Stimulated activated CD4-positive, alpha-beta T cell treated with anti-CD3 and anti-CD28 coated beads, Interleukin-15, amount 100 ng/mL, for 1 hour (primary cell): ENCODE results near the gene GOLGA6L7.
"Not testable (repeated sequence)": the region's sequence is repeated elsewhere in the genome, so short reads cannot be mapped to it uniquely, and the experiment has no call there.

Experiments
- DNase-seq, 2 donors: peaks; one replicate each; pipeline ENCODE4 v3.0.0-alpha.2; 2020; ENCODE audit warnings: low read depth in 1 of 2, low spot score in 1 of 2

GOLGA6L7 gene

DNA sequence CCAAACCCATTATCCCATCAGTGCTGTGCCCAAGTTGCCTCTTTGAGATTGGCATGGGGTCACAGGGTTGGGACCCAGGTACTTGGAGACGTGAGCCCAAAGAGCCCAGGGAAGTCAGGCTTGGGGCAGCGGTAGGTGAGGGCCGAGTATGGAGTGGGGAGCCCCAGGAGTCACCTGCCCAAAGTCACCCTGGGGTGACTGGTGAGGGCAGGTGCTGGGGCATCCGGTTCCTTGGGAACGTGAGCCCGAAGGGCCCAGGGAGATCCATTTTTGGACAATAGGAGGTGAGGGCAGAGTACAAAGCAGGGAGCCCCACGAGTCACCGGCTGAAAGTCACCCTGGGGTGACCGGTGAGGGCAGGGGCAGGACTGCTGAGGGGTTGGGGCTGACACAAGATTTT, 485 bp downstream of the GOLGA6L7 start:
- DNase-seq: not testable (repeated sequence)

DNA sequence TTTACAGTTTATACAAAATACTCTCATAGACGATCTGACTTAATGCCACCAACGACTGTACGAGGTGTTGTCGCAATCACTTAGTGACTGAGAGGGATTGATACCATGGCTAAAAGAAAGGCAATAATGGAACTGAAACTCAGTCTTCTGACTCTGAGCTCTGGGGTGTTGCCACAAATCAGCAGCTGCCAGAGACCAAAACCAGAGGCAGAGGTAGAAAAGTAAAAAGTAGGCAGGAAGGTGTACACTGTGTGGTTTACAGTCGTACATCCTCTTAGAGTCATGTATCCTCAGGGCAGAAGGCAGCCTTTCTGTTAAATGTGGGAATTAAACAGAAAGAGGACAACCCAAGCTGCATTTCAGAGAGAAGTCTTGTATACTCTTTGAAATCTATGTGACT, 1.2 kb downstream of the GOLGA6L7 start:
- not testable (repeated sequence) for DNase-seq

DNA sequence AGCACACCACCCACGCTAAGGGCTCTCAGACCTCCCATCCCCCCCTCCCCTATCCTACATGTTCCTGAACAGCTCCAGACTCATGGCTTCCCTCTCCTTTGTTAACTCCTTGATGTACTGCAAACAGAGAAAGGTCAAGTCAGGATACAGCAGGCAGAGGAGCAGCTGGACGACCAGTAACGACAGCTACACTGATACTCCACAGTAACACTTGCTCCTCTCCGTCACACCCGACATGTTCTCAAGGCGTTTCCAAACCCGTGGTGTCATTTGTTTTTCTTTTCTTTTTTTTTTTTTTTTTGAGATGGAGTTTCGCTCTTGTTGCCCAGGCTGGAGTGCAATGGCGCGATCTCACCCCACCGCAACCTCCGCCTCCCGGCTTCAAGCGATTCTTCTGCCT, 4.3 kb downstream of the GOLGA6L7 start:
- DNase-seq: not testable (repeated sequence)

DNA sequence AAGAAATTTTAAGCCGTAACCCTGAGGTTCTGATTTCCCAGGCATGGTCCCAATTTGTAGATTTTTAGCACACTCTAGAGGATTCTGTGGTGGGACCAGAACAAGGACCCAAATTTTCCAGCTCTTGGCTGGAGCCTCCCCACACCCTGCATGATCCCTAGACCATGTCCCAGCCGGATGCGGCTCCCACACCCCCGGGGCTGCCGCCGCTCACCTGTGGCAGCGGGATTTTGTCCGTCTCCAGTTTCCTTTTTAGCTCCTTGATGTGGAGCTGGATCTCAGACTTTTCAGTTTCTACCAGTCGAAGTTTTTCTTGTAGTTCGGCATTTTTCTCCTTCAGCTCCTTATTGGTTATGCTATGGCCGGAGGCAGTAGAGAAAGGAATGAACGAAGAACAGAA, 4.9 kb downstream of the GOLGA6L7 start:
- DNase-seq: not testable (repeated sequence)

DNA sequence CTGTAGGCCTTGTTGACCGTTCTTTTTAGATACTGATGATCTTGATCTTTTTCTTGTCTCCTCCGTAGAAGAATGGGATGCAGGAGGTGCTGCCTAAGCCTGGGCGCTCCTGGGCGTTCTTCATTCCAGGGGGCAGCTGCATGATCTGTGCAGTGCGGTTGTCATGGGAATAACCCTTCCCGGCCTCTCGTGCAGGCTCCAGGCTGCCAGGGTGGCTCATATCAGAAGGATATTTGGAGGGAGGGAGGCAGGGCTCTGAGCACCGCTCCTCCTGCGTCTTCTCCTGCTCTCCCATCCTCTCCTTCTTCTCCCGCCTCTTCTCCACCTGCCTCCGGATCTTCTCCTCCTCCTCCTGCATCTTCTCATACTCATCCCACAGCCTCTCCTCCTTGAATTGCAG, 6.2 kb downstream of the GOLGA6L7 start:
- DNase-seq: not testable (repeated sequence)

DNA sequence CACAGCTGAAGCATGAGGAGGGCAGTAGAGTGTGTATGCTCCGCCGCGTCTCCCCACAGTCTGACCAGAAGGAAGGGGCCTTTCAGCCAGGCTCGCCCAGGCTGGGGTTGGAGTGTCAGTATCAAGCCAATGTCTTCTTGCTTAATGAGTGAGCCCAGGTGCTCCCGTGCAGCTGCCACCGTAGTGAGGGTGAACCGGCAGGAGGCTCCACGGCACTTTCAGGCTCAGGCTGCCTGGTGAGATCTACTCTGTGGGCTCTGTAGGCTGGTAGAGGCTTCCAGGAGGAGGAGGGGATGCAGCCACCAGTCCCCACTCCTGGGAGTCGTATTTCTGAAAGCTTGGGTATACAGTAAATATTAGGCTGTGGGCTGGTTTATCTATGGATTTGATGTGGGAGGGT, 8.2 kb downstream of the GOLGA6L7 start:
- not testable (repeated sequence) for DNase-seq

DNA sequence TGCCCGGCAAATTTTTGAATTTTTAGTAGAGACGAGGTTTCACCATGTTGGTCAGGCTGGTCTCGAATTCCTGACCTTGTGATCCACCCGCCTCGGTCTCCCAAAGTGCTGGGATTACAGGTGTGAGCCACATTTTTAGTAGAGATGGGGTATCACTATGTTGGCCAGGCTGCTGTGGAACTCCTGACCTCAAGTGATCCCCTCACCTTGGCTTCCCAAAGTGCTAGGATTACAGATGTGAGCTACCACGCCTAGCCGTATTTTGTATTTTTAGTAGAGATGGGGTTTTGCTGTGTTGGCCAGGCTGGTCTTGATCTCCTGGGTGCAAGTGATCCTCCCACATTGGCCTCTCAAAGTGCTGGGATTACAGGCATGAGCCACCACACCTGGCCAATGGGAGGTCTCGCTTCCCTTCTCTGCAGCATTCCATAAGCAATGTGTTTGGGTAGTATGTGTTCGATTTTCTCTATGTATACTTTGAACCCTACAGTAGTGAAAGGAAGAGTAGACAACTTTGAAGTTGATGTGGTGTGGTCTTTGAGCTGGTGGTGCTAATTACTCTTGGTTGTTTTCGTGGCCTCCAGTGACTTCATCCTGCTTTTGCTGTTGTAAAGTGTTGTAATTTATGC, 13.4 kb downstream of the GOLGA6L7 start:
- DNase-seq: not testable (repeated sequence)

DNA sequence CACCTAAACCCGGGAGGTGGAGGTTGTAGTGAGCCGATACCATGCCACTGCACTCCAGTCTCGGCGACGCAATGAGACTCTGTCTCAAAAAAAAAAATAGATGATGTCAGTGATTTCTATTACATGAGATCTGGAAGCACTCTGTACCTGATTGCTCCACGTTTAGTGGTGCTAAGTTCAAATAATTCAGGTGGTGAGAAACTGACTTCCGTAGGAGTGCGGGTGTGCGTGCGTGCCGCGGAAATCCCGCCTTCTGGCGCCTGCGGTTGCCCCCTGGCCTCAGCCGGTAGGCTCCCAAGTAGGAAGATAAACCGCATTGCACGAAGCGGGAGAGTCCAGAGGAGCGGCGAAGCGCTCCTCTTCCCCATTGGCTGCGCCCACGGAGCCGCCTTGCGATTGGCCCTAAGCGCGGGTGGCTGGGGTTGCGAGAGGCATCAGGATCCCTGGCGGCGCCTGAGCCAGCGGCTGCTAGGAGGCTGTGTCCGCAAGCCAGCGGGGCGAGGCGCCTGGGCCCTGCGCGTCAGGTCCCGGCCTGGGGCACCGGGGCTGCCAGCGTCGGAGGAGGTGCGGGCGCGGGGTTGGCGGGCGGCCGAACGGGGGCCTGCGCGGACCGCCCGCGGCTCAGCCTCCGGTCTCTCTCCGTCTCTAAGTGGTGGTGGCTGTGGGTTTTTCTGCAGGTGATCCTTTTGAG, 16.4 kb downstream of the GOLGA6L7 start:
- peak; percentile 29 to 45 for DNase-seq

DNA sequence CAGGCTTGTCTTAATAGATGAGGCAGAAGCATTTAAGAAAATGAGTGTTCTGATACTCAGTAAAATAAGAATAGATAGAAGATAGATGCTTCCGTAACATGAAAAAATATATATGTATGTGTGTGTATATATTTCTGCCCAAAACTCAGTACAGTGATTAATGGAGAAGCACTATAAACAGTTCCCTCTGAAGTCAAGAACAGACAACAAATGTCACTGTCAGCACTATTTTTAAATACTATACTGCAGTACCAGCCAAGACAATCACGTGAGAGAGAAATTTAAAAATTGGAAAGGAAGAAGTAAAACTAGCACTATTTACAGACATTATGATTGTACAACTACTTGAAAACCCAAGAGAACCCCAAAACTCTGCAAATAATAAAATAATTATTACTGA, 27.0 kb downstream of the GOLGA6L7 start:
- DNase-seq: not testable (repeated sequence)

DNA sequence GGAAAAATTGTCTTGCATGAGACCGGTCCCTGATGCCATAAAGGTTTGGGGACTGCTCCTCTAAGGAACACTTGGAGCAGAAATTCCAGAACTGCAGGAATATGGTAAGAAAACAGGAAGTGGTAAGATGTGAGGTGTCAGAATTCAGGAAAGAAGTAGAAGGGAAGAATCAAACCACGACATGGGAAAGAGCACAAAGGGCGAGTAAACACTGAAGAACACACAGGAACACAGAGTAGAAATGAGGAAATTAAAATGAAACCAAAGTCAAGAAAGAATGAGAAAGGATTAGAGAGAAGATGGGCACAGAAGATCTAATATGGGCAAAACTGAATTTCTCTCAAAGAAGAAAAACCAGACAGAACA, 28.5 kb downstream of the GOLGA6L7 start:
- DNase-seq: not testable (repeated sequence)

DNA sequence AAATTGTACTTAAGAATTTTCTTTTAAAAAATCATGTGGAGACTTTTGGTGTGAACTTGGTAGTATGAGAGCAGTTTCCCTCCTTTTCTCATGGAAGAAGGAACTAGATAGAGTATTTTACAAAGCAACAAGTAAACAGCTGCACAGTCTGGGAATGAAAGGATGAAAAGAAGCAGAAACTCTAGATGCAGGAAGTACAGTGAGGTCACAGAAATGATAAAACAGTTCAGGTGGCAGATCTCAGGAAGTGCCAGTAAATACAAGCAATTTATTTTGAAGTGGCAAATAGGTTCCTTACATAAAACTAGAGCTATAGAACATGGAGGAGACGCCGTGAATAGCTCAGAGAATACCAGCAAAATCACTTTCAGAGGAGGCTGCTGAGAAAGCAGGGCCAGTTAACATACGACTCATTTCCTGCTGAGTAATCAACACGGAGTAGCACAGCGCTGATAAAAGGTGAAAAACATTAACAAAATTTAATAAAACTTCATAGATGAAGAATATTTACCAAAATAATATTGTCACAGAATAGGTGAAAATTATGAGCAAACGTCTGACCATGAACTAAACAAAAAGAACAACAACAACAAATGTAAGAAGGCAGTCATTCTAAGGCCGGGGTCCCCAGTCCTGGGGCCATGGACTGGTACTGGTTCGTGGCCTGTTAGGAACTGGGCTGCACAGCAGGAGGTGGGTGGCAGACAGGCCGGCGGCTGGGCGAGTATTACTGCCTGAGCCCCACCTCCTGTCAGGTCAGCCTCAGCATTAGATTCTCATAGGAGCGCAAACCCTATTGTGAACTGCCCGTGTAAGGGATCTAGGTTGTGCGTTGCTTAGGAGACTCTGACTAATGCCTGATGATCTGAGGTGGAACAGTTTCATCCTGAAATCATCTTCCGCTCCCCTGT, 29.2 kb downstream of the GOLGA6L7 start:
- DNase-seq: not testable (repeated sequence)

DNA sequence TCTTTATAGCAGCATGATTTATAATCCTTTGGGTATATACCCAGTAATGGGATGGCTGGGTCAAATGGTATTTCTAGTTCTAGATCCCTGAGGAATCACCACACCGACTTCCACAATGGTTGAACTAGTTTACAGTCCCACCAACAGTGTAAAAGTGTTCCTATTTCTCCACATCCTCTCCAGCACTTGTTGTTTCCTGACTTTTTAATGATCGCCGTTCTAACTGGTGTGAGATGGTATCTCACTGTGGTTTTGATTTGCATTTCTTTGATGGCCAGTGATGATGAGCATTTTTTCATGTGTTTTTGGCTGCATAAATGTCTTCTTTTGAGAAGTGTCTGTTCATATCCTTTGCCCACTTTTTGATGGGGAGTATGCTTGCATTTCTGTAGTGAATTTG, 30.3 kb downstream of the GOLGA6L7 start:
- DNase-seq: not testable (repeated sequence)

DNA sequence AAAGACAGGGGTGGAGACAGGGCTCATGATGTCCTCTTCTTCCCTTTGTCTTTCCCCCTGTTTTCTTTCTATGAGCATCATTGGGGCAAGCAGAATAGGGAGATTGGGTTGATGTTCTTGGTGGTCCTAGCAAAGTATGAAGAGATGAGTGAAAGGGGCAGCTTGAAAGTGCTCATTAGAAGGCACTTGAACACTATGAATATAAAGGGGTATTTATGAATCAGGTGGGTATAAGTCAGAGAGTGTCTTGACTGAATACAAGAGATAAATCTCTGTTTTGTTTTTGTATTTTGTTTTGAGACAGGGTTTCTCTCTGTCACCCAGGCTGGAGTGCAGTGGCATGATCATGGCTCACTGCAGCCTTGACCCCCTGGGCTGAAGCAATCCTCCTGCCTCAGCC, 34.4 kb downstream of the GOLGA6L7 start:
- DNase-seq: not testable (repeated sequence)

DNA sequence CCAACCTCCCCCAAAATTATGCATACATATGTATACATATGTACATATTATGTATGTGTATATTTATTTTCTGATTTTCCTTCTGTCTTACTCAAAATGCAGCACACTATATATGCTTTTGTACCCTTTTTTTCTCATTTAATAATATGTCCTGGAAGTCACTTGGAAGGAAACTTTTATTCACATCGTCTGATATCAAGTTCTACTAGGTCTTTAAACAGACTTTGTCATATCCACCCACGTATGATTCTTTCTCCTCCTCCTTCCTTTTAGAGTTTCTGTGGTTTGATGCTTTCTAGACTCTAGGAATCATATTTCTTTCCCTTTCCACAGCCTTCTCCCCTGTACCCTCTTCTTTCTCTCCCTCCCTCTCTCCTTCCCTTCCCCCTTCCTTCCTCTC, 35.1 kb downstream of the GOLGA6L7 start:
- not testable (repeated sequence) for DNase-seq

DNA sequence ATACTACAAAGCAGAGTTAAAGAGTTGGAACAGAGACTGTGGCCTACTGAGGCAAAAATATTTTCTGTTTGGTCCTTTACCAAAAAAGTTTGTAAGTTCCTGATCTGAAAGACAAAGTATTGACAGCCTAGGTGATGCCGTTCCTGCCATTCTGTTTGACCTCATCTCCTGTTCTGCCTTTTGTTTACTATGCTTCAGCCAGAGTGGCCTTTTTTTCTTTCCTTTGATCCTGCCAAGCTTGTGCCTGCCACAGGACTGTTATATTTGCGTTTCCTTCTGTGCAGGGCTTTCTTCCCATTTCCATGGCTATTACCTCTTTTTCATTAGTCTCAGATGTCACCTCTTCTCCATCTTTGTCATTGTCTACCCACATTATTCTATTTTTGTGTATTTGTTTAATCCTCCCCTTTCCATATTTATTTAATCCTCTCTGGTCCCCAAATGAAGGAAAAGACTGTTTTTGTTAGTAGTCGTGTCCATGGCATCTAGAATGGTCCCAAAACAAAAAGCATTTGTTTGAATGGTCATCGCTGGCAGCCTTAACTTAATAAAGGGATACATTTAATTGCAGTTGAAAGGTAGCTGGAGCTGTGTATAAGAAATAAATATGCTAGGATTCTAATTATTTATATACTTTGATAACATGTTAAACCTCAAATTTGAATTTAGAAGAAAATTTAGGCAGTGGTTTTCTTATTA, 36.4 kb downstream of the GOLGA6L7 start:
- DNase-seq: not testable (repeated sequence)

DNA sequence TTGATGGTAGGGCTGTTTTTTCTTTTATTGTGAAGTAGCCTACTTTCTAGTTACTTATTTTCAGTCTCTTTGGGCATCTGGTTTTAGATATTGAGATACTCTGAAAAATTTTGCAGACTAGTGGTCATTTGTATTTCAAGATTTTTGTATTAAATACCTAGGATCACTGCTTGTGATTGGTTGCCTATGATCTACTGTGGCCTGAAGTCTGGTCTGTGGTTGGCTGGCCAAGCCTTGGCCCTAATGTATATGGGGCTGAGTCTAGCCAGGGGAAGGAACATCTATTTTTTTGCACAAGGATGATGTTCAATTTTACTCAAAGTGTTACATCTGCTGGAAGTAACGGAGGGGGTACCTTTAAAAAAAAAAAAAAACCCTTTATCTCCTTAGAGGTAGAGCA, 38.0 kb downstream of the GOLGA6L7 start:
- DNase-seq: not testable (repeated sequence)

DNA sequence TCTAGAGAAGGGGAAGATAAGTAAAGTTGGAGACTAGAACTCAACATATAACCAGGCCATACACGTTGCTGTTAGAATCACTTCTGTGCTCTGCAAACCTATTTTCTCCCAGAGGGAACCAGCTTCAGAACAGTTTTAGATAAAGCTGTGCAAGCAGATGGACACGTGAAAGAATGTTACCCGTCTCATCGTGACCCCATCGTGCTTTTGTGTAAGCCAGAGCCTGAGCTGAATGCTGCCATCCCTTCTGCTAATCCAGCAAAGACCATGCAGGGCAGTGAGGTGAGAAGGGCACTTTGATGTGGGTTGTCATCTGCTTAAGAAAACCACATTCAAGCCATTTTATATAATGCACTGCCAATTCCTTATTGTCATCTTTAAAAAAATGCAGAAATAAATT, 40.3 kb downstream of the GOLGA6L7 start:
- DNase-seq: not testable (repeated sequence)

DNA sequence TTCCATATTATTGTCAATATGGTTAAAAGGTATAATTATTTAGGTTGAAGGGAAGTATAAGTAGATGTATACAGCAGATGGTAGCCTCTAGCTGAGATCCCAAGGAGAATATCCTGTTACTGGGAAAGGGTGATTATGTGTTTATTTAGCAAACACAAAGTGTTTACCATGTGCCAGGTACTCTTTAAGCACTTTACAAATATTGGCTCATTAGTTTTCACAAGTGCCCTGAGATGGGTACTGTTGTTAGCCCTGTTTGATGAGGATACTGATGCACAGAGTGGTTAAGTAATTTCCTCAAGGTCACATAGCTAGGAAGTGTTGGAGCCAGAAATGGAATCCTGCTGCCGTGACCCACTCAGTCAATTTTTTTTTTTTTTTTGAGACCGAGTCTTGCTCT, 48.1 kb downstream of the GOLGA6L7 start:
- not testable (repeated sequence) for DNase-seq

DNA sequence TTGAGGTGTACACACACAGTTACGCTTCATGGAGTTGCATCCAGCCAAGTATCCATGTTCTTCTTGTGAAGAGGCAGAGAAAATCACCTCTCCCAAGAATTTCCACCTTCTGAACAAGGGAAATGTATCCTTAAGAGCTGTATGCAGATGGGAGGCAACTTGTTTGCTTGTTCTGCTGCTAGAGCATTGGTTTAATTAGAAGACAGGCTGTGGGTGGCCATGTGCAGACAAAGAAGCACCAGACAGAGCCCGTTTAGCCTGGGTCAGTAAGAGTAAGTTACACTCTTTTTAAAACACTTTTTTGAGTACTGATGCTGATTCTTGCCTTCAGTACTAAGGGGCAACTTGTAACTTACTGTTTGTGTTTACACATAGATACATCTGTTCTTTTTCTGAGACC, 50.2 kb downstream of the GOLGA6L7 start:
- DNase-seq: not testable (repeated sequence)

DNA sequence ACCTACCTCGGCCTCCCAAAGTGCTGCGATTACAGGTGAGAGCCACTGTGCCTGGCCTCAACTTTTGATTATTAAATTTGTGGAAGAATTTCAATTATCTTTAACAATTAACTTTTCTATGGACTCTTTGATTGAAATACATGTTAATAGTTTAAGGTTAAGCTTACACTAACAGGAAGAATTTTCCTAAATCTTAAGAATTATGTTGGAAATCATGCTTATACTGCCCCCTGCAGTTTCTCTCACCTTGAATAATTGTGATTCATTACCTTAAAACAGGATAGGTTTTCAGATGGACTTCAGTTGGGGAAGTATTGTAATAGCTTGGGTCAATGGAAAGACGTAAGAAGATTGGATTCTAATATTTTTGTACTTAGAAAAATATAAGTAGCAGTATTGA, 54.2 kb downstream of the GOLGA6L7 start:
- not testable (repeated sequence) for DNase-seq
